ENCODE results near the gene DFFB.

The DFFB gene

GRCh38 chr1:3931007-3931912 is 74.0 kb downstream of the DFFB start:
- DNase-seq = no peak

GRCh38 chr1:3932156-3932919 is 75.1 kb downstream of the DFFB start:
- DNase-seq = no peak
